ENCODE measurements around the gene SOD2. TPM values are rescaled to one million over a fixed set of nuclear protein-coding genes. Genes with fewer than 3 reads are reported as not detected.
"Not testable (repeated sequence)": the region's sequence is repeated elsewhere in the genome, so short reads cannot be mapped to it uniquely, and the experiment has no call there.

The SOD2 gene
- total and polyA plus RNA-seq, 11 donors: 263 to 1,000 (median 737) TPM

DNA sequence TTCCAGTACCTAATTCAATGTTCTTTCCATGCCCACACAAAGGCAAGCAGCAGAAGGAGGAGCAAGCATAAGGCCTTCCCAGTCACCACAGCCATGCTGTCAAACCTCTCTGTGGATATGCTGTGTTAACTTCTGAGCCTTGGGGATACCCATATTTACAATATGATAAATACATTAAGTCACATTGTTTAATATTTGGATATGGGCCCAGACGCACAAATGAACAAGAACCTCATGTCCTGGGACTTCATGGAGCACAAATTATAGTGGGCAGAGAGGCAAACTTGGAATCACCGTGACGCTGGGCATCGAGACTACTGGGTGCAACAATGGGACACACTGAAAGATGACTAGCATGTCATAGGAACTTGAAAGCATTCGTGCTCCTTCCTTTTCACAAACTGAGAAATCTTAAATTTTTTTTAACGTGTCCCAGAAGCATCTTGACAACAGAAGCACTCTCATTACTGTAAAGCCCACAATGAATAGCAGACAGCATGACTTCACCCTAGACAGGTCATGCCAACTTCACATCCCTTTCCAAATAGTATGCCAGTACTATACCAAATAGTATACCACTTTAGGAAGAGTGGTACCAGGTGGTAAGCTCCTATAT lies 16.0 kb downstream of the SOD2 start:
- intact Hi-C loops (cut with DNase I): no loop called here
- TF ChIP-seq POLR2A (IDR thresholded peaks at IDR 0.05): no peak
- no peak for TF ChIP-seq CTCF (IDR thresholded peaks at IDR 0.05)
- no peak for DNase-seq
- peak in 1 of 4 donors; percentile 29 for ATAC-seq
- Histone ChIP-seq H3K4me3 (no peak overlapping the region), H3K27ac (no peak overlapping the region), H3K27me3 (no peaks in the 10 kb centered on the region), H3K36me3 (peaks cover 0 to 57% (median 31%) of the 10 kb centered on the region in 9 donors), H3K4me1 (peaks cover 0 to 28% (median 3%) of the 10 kb centered on the region in 12 donors), H3K9me3 (peaks cover 0 to 2% (median 0%) of the 10 kb centered on the region in 12 donors)
- WGBS, 4 donors: 78 to 93% (median 84%) methylated on average over 6 of the region's 6 CpGs

DNA sequence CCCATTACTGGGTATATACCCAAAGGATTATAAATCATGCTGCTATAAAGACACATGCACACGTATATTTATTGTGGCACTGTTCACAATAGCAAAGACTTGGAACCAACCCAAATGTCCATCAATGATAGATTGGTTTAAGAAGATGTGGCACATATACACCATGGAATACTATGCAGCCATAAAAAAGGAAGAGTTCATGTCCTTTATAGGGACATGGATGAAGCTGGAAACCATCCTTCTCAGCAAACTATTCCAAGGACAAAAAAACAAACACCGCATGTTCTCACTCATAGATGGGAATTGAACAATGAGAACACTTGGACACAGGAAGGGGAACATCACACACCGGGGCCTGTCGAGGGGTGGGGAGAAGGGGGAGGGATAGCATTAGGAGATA lies 16.8 kb downstream of the SOD2 start:
- ATAC-seq; intact Hi-C loops (cut with DNase I); H3K27me3 ChIP-seq; H3K9me3 ChIP-seq; DNase-seq; H3K4me3 ChIP-seq; H3K27ac ChIP-seq: not testable (repeated sequence)
- H3K4me1 ChIP-seq: peaks cover 0 to 21% (median 2%) of the 10 kb centered on the region in 12 donors
- peaks cover 0 to 50% (median 30%) of the 10 kb centered on the region in 9 donors for H3K36me3 ChIP-seq
- WGBS, 4 donors: 93 to 95% (median 95%) methylated on average over 4 of the region's 4 CpGs

GRCh38 chr6:159665868-159666635 lies 27.0 kb downstream of the SOD2 start:
- intact Hi-C loops (cut with DNase I): loop anchor here in 1 of 10 donors (10.0 kb wide), 1 partner anchor 881 kb away; no protein-coding TSS in a partner anchor
- TF ChIP-seq CTCF (IDR thresholded peaks at IDR 0.05) (no peak), POLR2A (IDR thresholded peaks at IDR 0.05) (no peak)
- ATAC-seq (no peak), DNase-seq (no peak)
- H3K4me1 ChIP-seq: no peaks in the 10 kb centered on the region
- peaks cover 0 to 15% (median 0%) of the 10 kb centered on the region in 12 donors for H3K9me3 ChIP-seq
- H3K27me3 ChIP-seq: no peaks in the 10 kb centered on the region
- no peak overlapping the region for H3K27ac ChIP-seq
- peaks cover 0 to 21% (median 11%) of the 10 kb centered on the region in 9 donors for H3K36me3 ChIP-seq
- H3K4me3 ChIP-seq: no peak overlapping the region
- 81 to 91% (median 89%) methylated on average over 7 of the region's 7 CpGs for WGBS, 4 donors

DNA sequence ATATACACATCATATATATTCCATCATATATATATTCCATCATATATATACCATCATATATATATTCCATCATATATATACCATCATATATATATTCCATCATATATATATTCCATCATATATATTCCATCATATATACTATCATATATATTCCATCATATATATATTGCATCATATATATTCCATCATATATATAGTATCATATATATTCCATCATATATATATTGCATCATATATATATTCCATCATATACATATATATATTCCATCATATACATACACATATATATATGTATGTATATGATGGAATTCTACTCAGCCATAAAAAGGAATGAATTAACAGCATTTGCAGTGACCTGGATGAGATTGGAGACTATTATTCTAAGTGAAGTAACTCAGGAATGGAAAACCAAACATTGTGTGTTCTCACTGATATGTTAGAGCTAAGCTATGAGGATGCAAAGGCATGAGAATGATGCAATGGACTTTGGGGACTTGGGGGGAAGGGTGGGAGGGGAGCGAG lies 29.6 kb downstream of the SOD2 start:
- H3K4me1 ChIP-seq, H3K36me3 ChIP-seq, DNase-seq, H3K9me3 ChIP-seq, H3K27ac ChIP-seq, H3K27me3 ChIP-seq, H3K4me3 ChIP-seq, ATAC-seq: not testable (repeated sequence)
- WGBS, 4 donors: 69 to 91% (median 77%) methylated on average over 1 of the region's 1 CpG
- intact Hi-C loops (cut with DNase I): loop anchor here in 1 of 10 donors (10.0 kb wide), 1 partner anchor 879 kb away; no protein-coding TSS in a partner anchor

DNA sequence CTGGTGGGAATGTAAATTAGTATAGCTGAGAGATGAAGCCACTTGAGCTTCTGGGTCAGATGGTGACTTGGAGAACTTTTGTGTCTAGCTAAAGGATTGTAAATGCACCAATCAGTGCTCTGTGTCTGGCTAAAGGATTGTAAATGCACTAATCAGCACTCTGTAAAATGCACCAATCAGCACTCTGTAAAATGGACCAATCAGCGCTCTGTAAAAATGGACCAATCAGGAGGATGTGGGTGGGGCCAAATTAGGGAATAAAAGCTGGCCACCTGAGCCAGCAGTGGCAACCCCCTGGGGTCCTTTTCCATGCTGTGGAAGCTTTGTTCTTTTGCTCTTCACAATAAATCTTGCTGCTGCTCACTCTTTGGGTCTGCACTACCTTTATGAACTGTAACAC lies 31.1 kb downstream of the SOD2 start:
- WGBS, 4 donors: 95 to 100% (median 98%) methylated on average over 1 of the region's 1 CpG
- H3K27ac ChIP-seq, H3K9me3 ChIP-seq, DNase-seq, ATAC-seq, H3K4me3 ChIP-seq, H3K4me1 ChIP-seq, H3K36me3 ChIP-seq, H3K27me3 ChIP-seq: not testable (repeated sequence)
- intact Hi-C loops (cut with DNase I): loop anchor here in 1 of 10 donors (10.0 kb wide), 1 partner anchor 877 kb away; no protein-coding TSS in a partner anchor

All from heart left ventricle (tissue), 16 donors.